Neuron (in vitro differentiated cells): ENCODE measurements around the gene DPH1.

Experiments
- H2AFZ ChIP-seq: one replicate; pipeline ENCODE4 v1.6.1; 2013; ENCODE audit warnings: low read depth, mild to moderate bottlenecking, inconsistent platforms, low read length, moderate library complexity
- H3K27me3 ChIP-seq: one replicate; pipeline ENCODE4 v1.6.1; 2013; ENCODE audit warnings: low read length; ENCODE audit not compliant: insufficient read depth
- H3K36me3 ChIP-seq: one replicate; pipeline ENCODE4 v1.6.1; 2013; ENCODE audit warnings: low read length; ENCODE audit not compliant: insufficient read depth
- H3K4me1 ChIP-seq: one replicate; pipeline ENCODE4 v1.6.1; 2013; ENCODE audit warnings: low read length; ENCODE audit not compliant: insufficient read depth
- H3K4me3 ChIP-seq: 2 replicates; pipeline ENCODE4 v1.5.1; 2013; ENCODE audit warnings: mild to moderate bottlenecking, low read length, moderate library complexity
- H3K9me3 ChIP-seq: one replicate; pipeline ENCODE4 v1.6.1; 2013; ENCODE audit warnings: low read length

The DPH1 gene

GRCh38 chr17:2013994-2014317 is 16.0 kb upstream of the DPH1 start:
- Histone ChIP-seq H3K4me1 (peaks cover 12% of the 10 kb centered on the region), H3K4me3 (no peak overlapping the region), H3K36me3 (no peaks in the 10 kb centered on the region), H3K9me3 (no peaks in the 10 kb centered on the region), H2AFZ (no peak overlapping the region), H3K27me3 (peaks cover 12% of the 10 kb centered on the region)

- H3K4me3 ChIP-seq, result no peak overlapping the region
- H3K27me3 ChIP-seq, result peaks cover 26% of the 10 kb centered on the region
- H3K4me1 ChIP-seq, result peaks cover 12% of the 10 kb centered on the region
- H3K9me3 ChIP-seq, result no peaks in the 10 kb centered on the region
- no peak overlapping the region for H2AFZ ChIP-seq
- H3K36me3 ChIP-seq, result no peaks in the 10 kb centered on the region
Observed at GRCh38 chr17:2015314-2015713, 14.6 kb upstream of the DPH1 start.

GRCh38 chr17:2016494-2016893 is 13.5 kb upstream of the DPH1 start:
- H3K4me3 ChIP-seq, result no peak overlapping the region
- H3K9me3 ChIP-seq, result no peaks in the 10 kb centered on the region
- peaks cover 35% of the 10 kb centered on the region for H3K27me3 ChIP-seq
- peaks cover 12% of the 10 kb centered on the region for H3K4me1 ChIP-seq
- H2AFZ ChIP-seq, result no peak overlapping the region
- H3K36me3 ChIP-seq, result no peaks in the 10 kb centered on the region

GRCh38 chr17:2017274-2017941 is 12.5 kb upstream of the DPH1 start:
- Histone ChIP-seq H3K27me3 (peaks cover 39% of the 10 kb centered on the region), H3K9me3 (no peaks in the 10 kb centered on the region), H3K4me3 (no peak overlapping the region), H3K4me1 (peaks cover 4% of the 10 kb centered on the region), H3K36me3 (no peaks in the 10 kb centered on the region), H2AFZ (no peak overlapping the region)

- H3K9me3 ChIP-seq, result no peaks in the 10 kb centered on the region
- H3K4me3 ChIP-seq, result no peak overlapping the region
- H3K36me3 ChIP-seq, result no peaks in the 10 kb centered on the region
- H2AFZ ChIP-seq, result no peak overlapping the region
- H3K27me3 ChIP-seq, result peaks cover 53% of the 10 kb centered on the region
- peaks cover 11% of the 10 kb centered on the region for H3K4me1 ChIP-seq
Observed at GRCh38 chr17:2018716-2019510, 11.0 kb upstream of the DPH1 start.

- H3K4me1 ChIP-seq, result peaks cover 18% of the 10 kb centered on the region
- H3K9me3 ChIP-seq, result no peaks in the 10 kb centered on the region
- no peaks in the 10 kb centered on the region for H3K36me3 ChIP-seq
- H2AFZ ChIP-seq, result no peak overlapping the region
- H3K27me3 ChIP-seq, result peaks cover 61% of the 10 kb centered on the region
- H3K4me3 ChIP-seq, result no peak overlapping the region
Observed at GRCh38 chr17:2019723-2020122, 10.2 kb upstream of the DPH1 start.

GRCh38 chr17:2020721-2021120 is 9.2 kb upstream of the DPH1 start:
- H3K36me3 ChIP-seq, result no peaks in the 10 kb centered on the region
- H3K9me3 ChIP-seq, result no peaks in the 10 kb centered on the region
- H3K4me1 ChIP-seq, result peaks cover 24% of the 10 kb centered on the region
- peaks cover 71% of the 10 kb centered on the region for H3K27me3 ChIP-seq
- H3K4me3 ChIP-seq, result no peak overlapping the region
- no peak overlapping the region for H2AFZ ChIP-seq

GRCh38 chr17:2022647-2023240 is 7.2 kb upstream of the DPH1 start:
- no peak overlapping the region for H3K4me3 ChIP-seq
- H3K4me1 ChIP-seq, result peaks cover 24% of the 10 kb centered on the region
- H2AFZ ChIP-seq, result no peak overlapping the region
- H3K9me3 ChIP-seq, result no peaks in the 10 kb centered on the region
- no peaks in the 10 kb centered on the region for H3K36me3 ChIP-seq
- peaks cover 76% of the 10 kb centered on the region for H3K27me3 ChIP-seq

- no peak overlapping the region for H3K4me3 ChIP-seq
- H3K36me3 ChIP-seq, result no peaks in the 10 kb centered on the region
- H2AFZ ChIP-seq, result no peak overlapping the region
- peaks cover 76% of the 10 kb centered on the region for H3K27me3 ChIP-seq
- peaks cover 24% of the 10 kb centered on the region for H3K4me1 ChIP-seq
- H3K9me3 ChIP-seq, result no peaks in the 10 kb centered on the region
Observed at GRCh38 chr17:2023256-2023655, 6.7 kb upstream of the DPH1 start.

GRCh38 chr17:2023692-2024571 is 6.0 kb upstream of the DPH1 start:
- H3K36me3 ChIP-seq, result no peaks in the 10 kb centered on the region
- H3K27me3 ChIP-seq, result peaks cover 77% of the 10 kb centered on the region
- peaks cover 24% of the 10 kb centered on the region for H3K4me1 ChIP-seq
- H3K4me3 ChIP-seq, result peak overlapping the region; percentile 31
- no peaks in the 10 kb centered on the region for H3K9me3 ChIP-seq
- H2AFZ ChIP-seq, result no peak overlapping the region

- Histone ChIP-seq H3K4me1 (peaks cover 24% of the 10 kb centered on the region), H2AFZ (peak overlapping the region; percentile 55), H3K4me3 (peak overlapping the region; percentile 31), H3K9me3 (no peaks in the 10 kb centered on the region), H3K36me3 (no peaks in the 10 kb centered on the region), H3K27me3 (peaks cover 69% of the 10 kb centered on the region)
Observed at GRCh38 chr17:2024572-2025219, 5.3 kb upstream of the DPH1 start.

- H3K27me3 ChIP-seq, result peaks cover 64% of the 10 kb centered on the region
Observed at GRCh38 chr17:2025220-2025621, 4.7 kb upstream of the DPH1 start, which contains the start of gene RTN4RL1. TSS of gene RTN4RL1 (minus strand) at chr17:2025334. CDS start at chr17:2024865, 469 bp downstream.

More at GRCh38 chr17:2025220-2025621, 4.7 kb upstream of the DPH1 start, which contains the start of gene RTN4RL1:
- no peaks in the 10 kb centered on the region for H3K36me3 ChIP-seq
- peaks cover 24% of the 10 kb centered on the region for H3K4me1 ChIP-seq
- H2AFZ ChIP-seq, result peak within 1 kb of the TSS; percentile 55
- no peaks in the 10 kb centered on the region for H3K9me3 ChIP-seq
- H3K4me3 ChIP-seq, result peak within 1 kb of the TSS; percentile 31
